NCI-H748 treated with DMSO at 0.1 percent for 48 hours (cell line): ENCODE data around the gene C5orf15.
"Not testable (repeated sequence)": the region's sequence is repeated elsewhere in the genome, so short reads cannot be mapped to it uniquely, and the experiment has no call there.

Experiments used
- DNase-seq: peaks from one replicate; lab custom pipeline; 2025; lab: John Stamatoyannopoulos, UW

Gene C5orf15

GRCh38 chr5:133994297-133994989 lies 26.0 kb upstream of the C5orf15 start:
- no peak for DNase-seq

GRCh38 chr5:133993185-133993936 lies 24.9 kb upstream of the C5orf15 start:
- no peak for DNase-seq

- DNase-seq = no peak
Observed at GRCh38 chr5:133992429-133993155, 24.2 kb upstream of the C5orf15 start.

GRCh38 chr5:133991171-133991910 lies 22.9 kb upstream of the C5orf15 start:
- no peak for DNase-seq

- no peak for DNase-seq
Observed at GRCh38 chr5:133990396-133990795, 22.0 kb upstream of the C5orf15 start.

- DNase-seq = no peak
Observed at GRCh38 chr5:133985540-133986180, 17.2 kb upstream of the C5orf15 start.

- DNase-seq = no peak
Observed at GRCh38 chr5:133983674-133984073, 15.2 kb upstream of the C5orf15 start.

- no peak for DNase-seq
Observed at GRCh38 chr5:133981714-133982113, 13.3 kb upstream of the C5orf15 start.

GRCh38 chr5:133980652-133981051 lies 12.2 kb upstream of the C5orf15 start:
- no peak for DNase-seq

- no peak for DNase-seq
Observed at GRCh38 chr5:133978943-133979342, 10.5 kb upstream of the C5orf15 start.

GRCh38 chr5:133977858-133978257 lies 9.4 kb upstream of the C5orf15 start:
- DNase-seq = no peak

- no peak for DNase-seq
Observed at GRCh38 chr5:133977161-133977787, 8.8 kb upstream of the C5orf15 start.

- not testable (repeated sequence) for DNase-seq
Observed at GRCh38 chr5:133975546-133975945, 7.1 kb upstream of the C5orf15 start.

GRCh38 chr5:133974142-133974541 lies 5.7 kb upstream of the C5orf15 start:
- no peak for DNase-seq

GRCh38 chr5:133970325-133970909 lies 2.0 kb upstream of the C5orf15 start:
- no peak for DNase-seq

- no peak for DNase-seq
Observed at GRCh38 chr5:133969654-133970324, 1.4 kb upstream of the C5orf15 start.

- no peak for DNase-seq
Observed at GRCh38 chr5:133967698-133968203, 674 bp downstream of the C5orf15 start.

GRCh38 chr5:133967124-133967523 lies 1.3 kb downstream of the C5orf15 start:
- no peak for DNase-seq

GRCh38 chr5:133966090-133966489 lies 2.3 kb downstream of the C5orf15 start:
- no peak for DNase-seq
